Caco-2 (cell line): ENCODE data around the gene CDAN1. TPM values are rescaled to one million over a fixed set of nuclear protein-coding genes. Genes with fewer than 3 reads are reported as not detected.

ENCODE experiments used
- BruUV-seq: library from RNA; stranded (reverse); fragments of 400-500 nt; replicated peaks from 2 replicates; lab custom pipeline; 2021; lab: Mats Ljungman, UMichigan
- CTCF ChIA-PET: fragments of 300-600 bp; sonication (Branson Sonifier 250); formaldehyde crosslinking; loops from one replicate; lab custom pipeline; 2022; ENCODE audit warnings: antibody characterized with exemption; lab: Charles Lee
- POLR2A ChIA-PET: fragments of 300-600 bp; sonication (Branson Sonifier 250); formaldehyde crosslinking; loops from one replicate; lab custom pipeline; 2022; ENCODE audit warnings: antibody characterized with exemption; lab: Charles Lee
- DNase-seq, 2 experiments: peaks; one replicate each; pipeline versions ENCODE4 v3.0.0 to v3.0.0-alpha.2; 2020 to 2022
- H3K27me3 ChIP-seq: replicated peaks from 2 replicates; pipeline ENCODE4 v1.6.0; 2011; ENCODE audit warnings: low read length; ENCODE audit not compliant: control insufficient read depth, insufficient read depth
- H3K36me3 ChIP-seq: 2 replicates; pipeline ENCODE4 v1.5.1; 2011; ENCODE audit warnings: low read length; ENCODE audit not compliant: control insufficient read depth, insufficient read depth
- H3K4me1 ChIP-seq: fragments of 250-450 bp; sonication (Bioruptor Pico); 2 replicates; pipeline ENCODE4 v1.5.1; 2020; ENCODE audit warnings: mild to moderate bottlenecking
- H3K4me3 ChIP-seq: 2 replicates; pipeline ENCODE4 v1.5.1; 2011; ENCODE audit warnings: low read depth, mild to moderate bottlenecking, control low read depth, low read length
- H3K9me3 ChIP-seq: fragments of 250-450 bp; sonication (Bioruptor Pico); 2 replicates; pipeline ENCODE4 v1.5.1; 2020; ENCODE audit warnings: mild to moderate bottlenecking, moderate library complexity
- H3K27ac Mint-ChIP-seq: one replicate; pipeline ENCODE4 v1.8.0; 2022; ENCODE audit warnings: mixed read lengths; ENCODE audit not compliant: unreplicated experiment
- H3K27me3 Mint-ChIP-seq: one replicate; pipeline ENCODE4 v1.8.0; 2022; ENCODE audit warnings: mixed read lengths; ENCODE audit not compliant: insufficient read depth, unreplicated experiment
- H3K36me3 Mint-ChIP-seq: one replicate; pipeline ENCODE4 v1.8.0; 2022; ENCODE audit warnings: mild to moderate bottlenecking, mixed read lengths; ENCODE audit not compliant: insufficient read depth, unreplicated experiment
- H3K4me1 Mint-ChIP-seq: one replicate; pipeline ENCODE4 v1.8.0; 2022; ENCODE audit warnings: low read depth, mixed read lengths; ENCODE audit not compliant: unreplicated experiment
- H3K4me3 Mint-ChIP-seq: one replicate; pipeline ENCODE4 v1.8.0; 2022; ENCODE audit warnings: mild to moderate bottlenecking, moderate library complexity, mixed read lengths; ENCODE audit not compliant: unreplicated experiment
- H3K9me3 Mint-ChIP-seq: one replicate; pipeline ENCODE4 v1.8.0; 2022; ENCODE audit warnings: mixed read lengths; ENCODE audit not compliant: unreplicated experiment
- CTCF ChIP-seq, 2 experiments: fragments of 200-600 bp in 1 of 2; IDR thresholded peaks; 1 replicate in 1 of 2; 2 replicates in 1 of 2; pipeline versions ENCODE4 v1.5.1 to v1.8.0; 2011 to 2022; ENCODE audit warnings: antibody characterized with exemption in 1 of 2, control low read depth in 1 of 2, inconsistent platforms in 1 of 2, low read depth in 1 of 2, low read length in 1 of 2, mild to moderate bottlenecking in 1 of 2, moderate library complexity in 1 of 2; ENCODE audit not compliant: insufficient read depth in 1 of 2, severe bottlenecking in 1 of 2, unreplicated experiment in 1 of 2
- intact Hi-C: fragments of 100-400 bp; cut with micrococcal nuclease; formaldehyde crosslinking; loops from one replicate; pipeline ENCODE4 v1.10.0; 2022; ENCODE audit not compliant: unreplicated experiment
- total RNA-seq: library from RNA; stranded (reverse); gene quantifications from 2 replicates; pipeline ENCODE4 v1.2.3, GENCODE V29; 2022

The CDAN1 gene
- total RNA-seq, 1 experiment from 2014 or later, result 29.4 TPM

- Mint-ChIP-seq H3K4me1 (no peaks in the 10 kb centered on the region), H3K9me3 (no peaks in the 10 kb centered on the region), H3K4me3 (no peak overlapping the region), H3K27ac (no peak overlapping the region), H3K36me3 (no peaks in the 10 kb centered on the region), H3K27me3 (no peaks in the 10 kb centered on the region)
- Histone ChIP-seq H3K4me3 (no peak overlapping the region), H3K9me3 (no peaks in the 10 kb centered on the region), H3K27me3 (no peaks in the 10 kb centered on the region), H3K4me1 (no peaks in the 10 kb centered on the region), H3K36me3 (no peaks in the 10 kb centered on the region)
- TF ChIP-seq CTCF (IDR thresholded peaks at IDR 0.05; ENCODE audit: insufficient read depth in 1 of 2, low read depth in 1 of 2, low read length in 1 of 2, severe bottlenecking in 1 of 2, unreplicated experiment in 1 of 2), result no peak
- no peak for DNase-seq
- ChIA-PET CTCF (no interaction called here), POLR2A (no interaction called here)
- intact Hi-C loops, result no loop called here
- no TSS peak for BruUV-seq
Measured at GRCh38 chr15:42712584-42712983, 24.3 kb downstream of the CDAN1 start.

GRCh38 chr15:42711746-42712145 lies 25.2 kb downstream of the CDAN1 start:
- Mint-ChIP-seq H3K27ac (no peak overlapping the region), H3K4me1 (no peaks in the 10 kb centered on the region), H3K4me3 (no peak overlapping the region), H3K36me3 (no peaks in the 10 kb centered on the region), H3K9me3 (no peaks in the 10 kb centered on the region), H3K27me3 (no peaks in the 10 kb centered on the region)
- DNase-seq, result no peak
- Histone ChIP-seq H3K27me3 (no peaks in the 10 kb centered on the region), H3K4me3 (no peak overlapping the region), H3K9me3 (no peaks in the 10 kb centered on the region), H3K36me3 (no peaks in the 10 kb centered on the region), H3K4me1 (no peaks in the 10 kb centered on the region)
- POLR2A ChIA-PET, result no interaction called here
- no peak for TF ChIP-seq CTCF (IDR thresholded peaks at IDR 0.05; ENCODE audit: insufficient read depth in 1 of 2, low read depth in 1 of 2, low read length in 1 of 2, severe bottlenecking in 1 of 2, unreplicated experiment in 1 of 2)
- CTCF ChIA-PET, result no interaction called here
- no TSS peak for BruUV-seq
- intact Hi-C loops, result no loop called here

GRCh38 chr15:42710662-42711061 lies 26.3 kb downstream of the CDAN1 start:
- Mint-ChIP-seq H3K4me3 (no peak overlapping the region), H3K27me3 (no peaks in the 10 kb centered on the region), H3K27ac (no peak overlapping the region), H3K4me1 (no peaks in the 10 kb centered on the region), H3K9me3 (no peaks in the 10 kb centered on the region), H3K36me3 (no peaks in the 10 kb centered on the region)
- no peaks in the 10 kb centered on the region for H3K4me1 ChIP-seq
- no peak for TF ChIP-seq CTCF (IDR thresholded peaks at IDR 0.05; ENCODE audit: insufficient read depth in 1 of 2, low read depth in 1 of 2, low read length in 1 of 2, severe bottlenecking in 1 of 2, unreplicated experiment in 1 of 2)
- no peak overlapping the region for H3K4me3 ChIP-seq
- intact Hi-C loops, result no loop called here
- POLR2A ChIA-PET, result no interaction called here
- H3K27me3 ChIP-seq, result no peaks in the 10 kb centered on the region
- BruUV-seq, result no TSS peak
- H3K9me3 ChIP-seq, result no peaks in the 10 kb centered on the region
- H3K36me3 ChIP-seq, result no peaks in the 10 kb centered on the region
- DNase-seq, result no peak
- CTCF ChIA-PET, result interaction anchor here (0.7 kb wide), 1 partner anchor 218 kb away, joined by 4 read pairs; no protein-coding TSS in a partner anchor
